CD4-positive, alpha-beta T cell treated with Interleukin-12 subunit alpha and Interleukin-12 subunit beta, for 1 hour (primary cell): Measurements from ENCODE around the gene ZBP1.
A peak's percentile ranks its signal among the peaks of the same experiment; 100 is the strongest.

Source experiments
- DNase-seq: peaks from one replicate; pipeline ENCODE4 v3.0.0-alpha.2; 2020

Gene ZBP1

GRCh38 chr20:57596358-57596757 lies 23.9 kb downstream of the ZBP1 start:
- no peak for DNase-seq

DNA sequence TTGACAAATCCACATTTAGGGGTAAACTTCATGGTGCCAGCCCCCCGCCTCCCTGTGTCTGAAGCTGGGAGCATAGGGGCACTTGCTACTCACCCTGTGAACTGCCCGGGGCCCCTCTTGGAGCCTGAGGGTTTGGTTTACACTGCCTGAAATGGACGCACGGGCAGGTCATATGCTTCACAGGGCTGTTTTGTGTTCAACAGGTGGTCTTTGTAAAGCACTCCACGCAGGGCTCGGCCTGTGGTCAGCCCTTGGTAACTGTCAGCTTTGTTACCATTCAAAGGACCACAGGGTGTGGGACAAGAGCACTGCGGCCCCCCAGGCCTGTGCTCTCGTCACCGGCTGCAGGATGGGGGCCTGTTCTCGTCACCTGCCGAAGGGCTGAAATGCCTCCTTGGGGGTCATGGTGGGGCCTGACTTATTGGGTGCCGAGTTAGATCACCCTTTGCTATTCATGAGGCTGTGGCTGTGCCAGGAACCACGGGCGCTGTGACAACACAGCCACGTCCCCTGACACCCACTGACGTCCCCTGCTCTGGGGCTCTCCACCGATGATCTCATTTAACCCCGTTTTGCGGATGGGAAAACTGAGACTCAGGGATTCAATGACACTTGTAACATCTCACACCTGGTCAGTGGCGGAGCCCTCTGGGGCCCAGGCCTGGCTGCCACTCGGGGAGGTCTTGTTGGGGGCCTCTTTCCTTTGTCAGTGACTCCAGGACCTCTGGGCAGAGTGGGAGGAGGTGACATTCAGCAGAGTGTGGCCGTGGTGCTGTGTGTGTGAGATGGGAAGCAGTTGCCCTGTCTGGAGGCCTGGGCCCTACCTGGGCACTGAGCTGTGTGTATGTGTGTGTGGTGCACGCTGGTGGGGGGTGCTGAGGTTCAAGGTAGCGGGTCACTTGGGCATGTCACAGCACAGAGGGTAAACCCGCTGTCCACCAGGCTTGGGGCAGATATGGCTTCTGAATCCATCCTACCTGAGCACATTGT lies 24.9 kb downstream of the ZBP1 start:
- DNase-seq: no peak

DNA sequence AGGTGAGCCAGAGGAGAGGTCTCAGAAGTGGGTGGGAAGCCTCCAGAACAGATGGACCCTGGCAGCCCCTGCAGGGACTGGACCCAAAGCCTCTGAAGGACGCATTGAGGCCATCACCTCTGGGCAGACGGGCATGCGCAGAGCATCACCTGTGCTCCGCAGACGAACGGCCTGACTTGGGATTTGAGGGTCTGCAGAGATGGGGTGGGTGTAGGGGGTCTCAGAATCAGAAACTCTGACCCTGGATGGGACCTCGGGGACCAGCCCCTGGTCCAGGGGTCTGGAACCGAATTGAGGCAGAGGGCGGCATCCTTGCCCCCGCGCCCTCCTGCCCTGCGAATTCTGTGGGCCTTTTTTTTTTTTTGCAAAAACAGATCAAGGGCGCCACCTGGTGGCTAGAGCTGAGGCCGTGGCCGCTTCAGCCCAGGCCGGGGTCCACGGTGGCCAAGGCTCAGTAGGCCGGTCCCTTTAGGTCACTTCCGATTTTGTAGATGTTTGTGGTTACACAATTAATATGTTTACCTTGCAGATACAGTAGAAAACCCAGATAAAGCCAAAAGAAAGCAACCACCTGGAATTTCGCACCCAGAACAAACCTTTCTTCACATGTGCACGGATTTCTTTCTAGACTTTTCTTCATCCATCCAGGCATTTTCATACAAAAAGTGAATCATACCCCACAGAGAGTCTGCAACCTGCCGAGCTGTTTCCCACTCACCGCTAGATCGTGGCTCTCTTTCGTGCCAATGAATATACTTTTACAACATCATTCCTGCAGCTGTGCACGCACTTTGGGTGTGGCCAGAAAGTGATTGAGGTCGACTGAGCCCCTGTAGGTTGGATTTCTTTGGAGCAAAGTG lies 25.9 kb downstream of the ZBP1 start:
- peak; percentile 51 for DNase-seq

- no peak for DNase-seq
These were observed 26.9 kb downstream of the ZBP1 start for GRCh38 chr20:57593134-57593886.

DNA sequence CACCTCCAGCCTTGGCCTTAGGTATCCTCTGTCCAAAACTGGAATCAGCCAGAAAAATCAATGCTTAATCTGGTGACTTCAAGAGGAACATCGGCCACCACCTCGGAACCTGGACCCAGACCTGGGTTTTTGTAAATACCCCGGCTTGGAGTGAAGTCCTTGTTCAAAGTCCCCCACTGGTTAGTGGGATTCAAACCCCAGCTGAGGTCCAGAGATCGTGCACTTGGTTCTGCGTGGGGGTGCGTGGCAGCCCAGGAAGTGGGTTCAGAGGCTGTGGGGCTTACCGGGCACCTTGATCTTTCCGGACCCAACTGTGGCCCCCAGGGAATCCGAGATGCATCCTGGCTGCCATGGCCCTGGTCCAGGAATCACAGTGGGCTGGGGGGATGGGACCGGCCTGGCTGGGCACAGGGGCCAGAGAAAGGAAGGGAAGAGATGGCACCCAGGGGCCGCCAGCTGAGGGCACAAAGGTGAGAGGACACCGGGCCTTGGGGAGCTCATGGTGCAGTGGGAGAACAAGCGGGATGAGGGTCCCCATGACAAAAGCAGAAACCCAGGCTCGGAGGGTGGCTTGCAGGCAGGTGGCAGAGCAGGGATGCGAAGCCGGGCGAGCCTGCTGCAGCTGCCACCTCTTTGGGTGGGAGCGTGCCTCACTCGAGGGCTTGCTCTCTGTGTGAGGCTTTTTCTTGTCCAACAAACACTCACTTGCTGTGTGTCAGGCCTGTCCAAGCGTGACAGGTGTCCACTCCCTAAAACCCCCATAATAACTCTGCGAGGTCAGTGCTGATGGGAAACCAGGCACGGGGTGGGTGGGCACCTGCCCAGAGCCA lies 27.7 kb downstream of the ZBP1 start:
- no peak for DNase-seq

GRCh38 chr20:57591289-57592229 lies 28.7 kb downstream of the ZBP1 start:
- no peak for DNase-seq

DNA sequence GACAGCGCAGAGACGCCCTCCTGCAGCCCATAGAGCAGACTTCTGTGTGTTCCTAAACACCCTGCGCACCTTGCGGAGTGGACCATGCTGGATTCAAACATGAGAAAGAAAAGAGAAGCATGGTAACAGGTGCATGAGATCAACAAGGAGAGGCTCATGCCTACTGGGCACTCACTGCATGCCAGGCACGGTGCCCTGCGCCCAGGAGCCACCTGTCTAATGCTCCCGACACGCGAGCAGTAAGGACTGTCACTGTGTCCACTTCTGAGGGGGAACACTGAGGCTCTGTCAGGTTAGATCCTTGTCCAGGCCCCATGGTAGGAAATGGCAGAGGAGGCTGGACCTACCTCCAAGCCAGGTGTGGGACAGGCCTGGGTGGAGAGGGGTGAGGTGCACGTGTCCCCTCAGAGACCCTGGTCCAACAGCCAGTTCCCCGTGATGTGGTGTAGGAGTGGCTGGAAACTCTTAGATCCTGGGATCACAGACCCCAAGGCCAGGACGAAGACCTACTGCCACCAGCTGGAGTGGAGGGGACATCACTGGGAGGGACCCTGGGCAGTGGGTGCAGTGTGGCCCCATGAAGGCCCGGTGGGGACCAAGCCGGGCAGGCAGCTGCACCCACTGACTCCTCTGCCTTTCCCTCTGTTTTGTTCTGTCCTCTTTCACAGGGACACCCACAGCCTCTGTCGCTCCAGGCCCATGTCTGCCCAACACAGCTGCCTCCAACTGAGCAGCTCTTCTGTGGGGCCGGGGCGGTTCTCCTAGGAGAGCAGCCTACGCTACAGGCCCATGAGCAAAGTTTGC lies 29.5 kb downstream of the ZBP1 start:
- DNase-seq: no peak

DNA sequence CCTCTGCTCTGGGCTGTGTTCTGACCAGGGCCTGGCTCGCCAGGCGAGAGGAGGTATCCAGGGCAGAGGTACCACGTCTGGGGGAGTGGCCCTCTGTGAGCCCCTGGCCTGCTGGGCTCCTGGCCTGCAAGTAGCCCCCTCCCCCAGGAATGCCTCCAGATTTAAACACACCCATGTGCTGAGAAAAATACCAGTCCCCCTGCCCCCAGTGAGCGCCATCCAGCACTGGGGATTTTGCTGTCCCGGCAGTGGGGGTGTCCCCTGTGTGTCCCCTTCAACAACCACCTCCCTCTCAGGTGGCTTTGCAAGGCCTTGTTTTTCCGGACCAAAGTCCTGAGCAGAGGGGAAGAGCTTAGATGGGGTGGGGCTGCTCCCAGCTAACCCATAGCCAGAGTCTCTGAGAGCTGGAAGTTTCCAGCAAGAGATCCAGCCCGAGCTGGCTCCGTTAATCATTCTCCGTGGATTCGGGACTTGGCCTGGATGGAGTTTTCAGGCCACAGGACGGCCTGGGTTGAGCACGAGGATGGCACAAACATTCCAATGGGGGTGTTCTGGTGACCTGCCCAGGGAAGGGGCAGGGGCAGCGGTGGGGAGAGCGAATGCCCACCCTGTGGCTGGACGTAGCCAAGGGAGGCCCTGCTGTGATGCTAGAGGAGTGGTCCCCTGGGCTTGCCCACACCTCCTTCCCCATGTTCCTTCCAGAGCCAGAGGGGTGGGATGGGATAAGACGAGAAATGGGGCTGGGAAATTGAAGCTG lies 30.3 kb downstream of the ZBP1 start:
- DNase-seq: no peak

DNA sequence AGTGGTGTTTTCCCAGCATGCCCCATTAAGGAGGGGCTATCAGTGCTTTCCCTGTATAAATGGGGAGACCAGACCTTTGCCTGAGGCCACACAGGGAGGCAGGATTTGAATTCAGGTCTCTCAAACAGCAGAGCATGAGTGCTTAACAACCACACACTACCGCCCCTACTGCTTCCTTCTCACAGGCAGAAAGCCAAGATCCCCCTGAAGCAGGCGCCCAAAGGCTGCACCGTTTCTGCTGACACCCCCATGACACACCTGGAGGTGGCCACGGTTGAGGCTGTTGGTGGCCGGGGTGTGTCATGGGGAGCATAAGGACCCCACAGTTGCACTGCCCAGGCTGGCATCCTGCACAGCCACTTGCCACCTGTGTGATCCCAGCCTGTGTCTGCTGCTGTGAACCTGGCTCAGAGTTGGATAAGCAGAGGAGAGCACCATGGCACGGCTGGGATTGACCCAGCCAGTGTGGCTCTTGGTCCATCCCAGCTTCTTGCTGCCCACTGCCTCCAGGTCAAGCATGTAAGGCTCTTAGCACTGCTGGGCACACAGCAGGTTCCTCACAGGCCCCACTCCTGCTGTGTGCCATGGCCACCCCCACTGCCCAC lies 31.0 kb downstream of the ZBP1 start:
- no peak for DNase-seq

DNA sequence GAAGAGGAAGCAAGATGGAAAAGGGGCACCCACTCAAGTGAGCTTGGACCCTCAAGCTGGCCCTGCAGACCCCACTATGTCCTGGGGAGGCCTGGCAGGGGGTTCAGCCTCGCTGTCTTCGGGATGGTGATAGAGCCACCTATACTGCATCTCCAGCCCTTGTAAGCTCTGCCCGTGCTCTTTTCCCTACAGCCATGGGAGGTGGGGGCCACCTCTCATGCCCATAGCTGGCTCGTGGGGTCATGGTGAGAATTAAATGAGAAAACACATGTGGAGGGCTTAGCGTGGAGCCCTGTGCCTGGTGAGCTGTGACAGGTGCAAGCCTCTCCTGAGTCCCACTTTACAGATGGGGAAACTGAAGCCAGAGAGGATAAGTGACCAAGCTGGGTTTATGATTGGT lies 31.6 kb downstream of the ZBP1 start:
- no peak for DNase-seq

- DNase-seq: no peak
These were observed 32.2 kb downstream of the ZBP1 start for GRCh38 chr20:57587989-57588377.

DNA sequence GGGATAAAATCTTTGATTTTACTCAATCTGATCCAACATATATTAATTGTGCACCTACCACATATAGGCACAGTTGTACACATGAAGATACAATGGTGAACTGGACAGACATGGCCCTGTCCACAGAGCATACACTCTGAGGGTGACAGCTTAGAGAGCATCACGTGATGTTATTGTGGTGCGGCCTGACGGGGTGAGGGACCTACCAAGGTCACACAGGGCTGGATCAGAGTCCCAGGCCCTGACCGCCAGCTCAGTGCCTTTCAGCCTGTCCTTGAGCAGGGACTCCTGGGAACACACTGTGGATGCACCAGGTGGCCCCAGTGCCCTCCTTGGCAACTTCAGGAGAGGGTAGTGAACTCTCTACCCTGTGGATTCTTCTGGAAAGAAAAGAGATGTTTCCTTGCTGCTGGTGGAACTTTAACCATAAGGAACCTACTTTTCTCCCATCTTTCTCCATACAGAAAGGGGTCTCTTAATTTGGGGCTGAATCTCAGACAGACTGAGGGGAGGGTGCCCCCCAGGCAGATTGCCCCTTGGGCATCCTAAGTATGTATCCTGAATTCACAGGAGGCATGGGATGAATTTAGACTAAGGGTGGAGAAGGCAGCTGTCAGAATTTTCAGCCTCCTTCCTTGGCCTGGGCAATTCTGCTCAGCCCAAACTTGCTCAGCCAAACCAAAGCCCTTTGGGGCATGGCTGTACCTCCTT lies 32.8 kb downstream of the ZBP1 start:
- DNase-seq: no peak

DNA sequence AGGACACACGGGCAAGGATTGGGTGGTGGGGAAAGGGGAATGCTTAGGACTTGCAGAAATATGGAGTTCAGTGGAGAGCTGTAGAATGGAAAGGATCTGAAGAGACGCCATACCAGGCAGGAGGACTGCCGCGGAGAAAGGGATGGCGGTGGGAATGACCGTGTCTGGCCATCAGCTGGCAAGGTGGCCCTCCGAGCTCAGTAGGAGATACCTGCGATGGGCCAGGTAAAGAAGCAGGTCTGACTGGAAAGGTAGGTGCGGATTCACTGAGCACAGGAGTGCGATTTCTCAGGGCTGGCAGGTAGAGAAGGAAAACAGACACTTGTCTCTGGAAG lies 33.3 kb downstream of the ZBP1 start:
- no peak for DNase-seq

- no peak for DNase-seq
These were observed 33.8 kb downstream of the ZBP1 start for GRCh38 chr20:57586370-57586793.

- DNase-seq: no peak
These were observed 34.6 kb downstream of the ZBP1 start for GRCh38 chr20:57585466-57586213.

- no peak for DNase-seq
These were observed 35.3 kb downstream of the ZBP1 start for GRCh38 chr20:57584768-57585461.
